HepG2 (cell line): ENCODE data around the gene ARIH2. TPM values are rescaled to one million over a fixed set of nuclear protein-coding genes. Genes with fewer than 3 reads are reported as not detected.

Experiments used
- ATF2 ChIP-seq: sonication (generic); formaldehyde crosslinking; IDR thresholded peaks from 2 replicates; pipeline ENCODE4 v1.4.0; 2020; ENCODE audit warnings: missing genetic modification reagents
- CCDC6 ChIP-seq: sonication (generic); formaldehyde crosslinking; IDR thresholded peaks from 2 replicates; pipeline ENCODE4 v1.8.1; 2022; ENCODE audit warnings: mild to moderate bottlenecking, missing genetic modification reagents, moderate library complexity
- DDIT3 ChIP-seq: sonication (generic); formaldehyde crosslinking; IDR thresholded peaks from 2 replicates; pipeline ENCODE4 v1.4.0; 2020; ENCODE audit warnings: mild to moderate bottlenecking, missing genetic modification reagents
- IRF2 ChIP-seq: IDR thresholded peaks from 2 replicates; pipeline ENCODE4 v1.6.1; 2018; ENCODE audit warnings: missing genetic modification reagents, missing compliant biosample characterization
- MYNN ChIP-seq: sonication (generic); formaldehyde crosslinking; IDR thresholded peaks from 2 replicates; pipeline ENCODE4 v1.4.0; 2020; ENCODE audit warnings: mild to moderate bottlenecking, low read depth, missing genetic modification reagents
- MYPOP ChIP-seq: sonication (generic); formaldehyde crosslinking; IDR thresholded peaks from 2 replicates; pipeline ENCODE4 v1.8.1; 2023; ENCODE audit warnings: mild to moderate bottlenecking, moderate library complexity, missing genetic modification reagents
- NFYC ChIP-seq: IDR thresholded peaks from 2 replicates; pipeline ENCODE4 v1.6.1; 2016; ENCODE audit warnings: missing genetic modification reagents, missing compliant biosample characterization
- NR1H2 ChIP-seq: sonication (generic); formaldehyde crosslinking; IDR thresholded peaks from 2 replicates; pipeline ENCODE4 v1.8.1; 2022; ENCODE audit warnings: low read depth, missing genetic modification reagents, borderline replicate concordance
- PAXIP1 ChIP-seq: sonication (generic); formaldehyde crosslinking; conservative IDR thresholded peaks from 2 replicates; pipeline ENCODE4 v1.4.0; 2020; ENCODE audit warnings: mild to moderate bottlenecking, missing genetic modification reagents, moderate library complexity
- SATB2 ChIP-seq: sonication (generic); formaldehyde crosslinking; IDR thresholded peaks from 2 replicates; pipeline ENCODE4 v1.5.0; 2020; ENCODE audit warnings: missing genetic modification reagents
- SOX13 ChIP-seq, 3 experiments: fragments of 450-650 bp in 1 of 3; sonication (generic) in 1 of 3; formaldehyde crosslinking in 1 of 3; IDR thresholded peaks in 2 of 3; conservative IDR thresholded peaks in 1 of 3; 2 replicates each; pipeline versions ENCODE4 v1.5.0 to v1.6.1; 2016 to 2020; ENCODE audit warnings: antibody characterized with exemption in 1 of 3, mild to moderate bottlenecking in 1 of 3, missing compliant biosample characterization in 1 of 3, missing genetic modification reagents in 1 of 3, moderate library complexity in 1 of 3
- TMF1 ChIP-seq: sonication (generic); formaldehyde crosslinking; IDR thresholded peaks from 2 replicates; pipeline ENCODE4 v1.8.1; 2022; ENCODE audit warnings: low read depth, missing genetic modification reagents
- TRAFD1 ChIP-seq: sonication (generic); formaldehyde crosslinking; IDR thresholded peaks from 2 replicates; pipeline ENCODE4 v1.5.1; 2020; ENCODE audit warnings: missing genetic modification reagents, mild to moderate bottlenecking, borderline replicate concordance
- ZBTB4 ChIP-seq: sonication (generic); formaldehyde crosslinking; IDR thresholded peaks from 2 replicates; pipeline ENCODE4 v1.4.0; 2020; ENCODE audit warnings: missing genetic modification reagents, mild to moderate bottlenecking, borderline replicate concordance
- ZBTB7A ChIP-seq: sonication (generic); formaldehyde crosslinking; IDR thresholded peaks from 2 replicates; pipeline ENCODE4 v1.8.0; 2022; ENCODE audit warnings: mild to moderate bottlenecking, missing genetic modification reagents
- ZNF230 ChIP-seq: sonication (generic); formaldehyde crosslinking; IDR thresholded peaks from 2 replicates; pipeline ENCODE4 v1.4.0; 2020; ENCODE audit warnings: mild to moderate bottlenecking, missing genetic modification reagents
- ZNF343 ChIP-seq: sonication (generic); formaldehyde crosslinking; IDR thresholded peaks from 2 replicates; pipeline ENCODE4 v1.4.0; 2020; ENCODE audit warnings: mild to moderate bottlenecking, missing genetic modification reagents
- polyA plus RNA-seq, 8 experiments: library from polyadenylated mRNA; depleted of rRNA in 3 of 8; stranded (reverse) in 7 of 8; unstranded in 1 of 8; fragments of >200 nt; fragmentation: Illumina TruSeq in 4 of 8; extraction: Trizol in 4 of 8; gene quantifications; 2 replicates each; pipeline versions ENCODE4 v1.2.1 to v1.2.3, GENCODE V29; 2011 to 2016; ENCODE audit warnings: low read depth in 4 of 8, missing spikeins in 1 of 8, mixed read lengths in 1 of 8; ENCODE audit not compliant: insufficient read depth in 1 of 8
- total RNA-seq, 5 experiments: library from RNA; depleted of rRNA; stranded (reverse); fragments of >200 nt; fragmentation: Illumina TruSeq; extraction: Trizol; gene quantifications; 2 replicates each; pipeline ENCODE4 v1.2.3, GENCODE V29; 2016; ENCODE audit warnings: low read depth in 1 of 5

The ARIH2 gene
- total and polyA plus RNA-seq, 2 of the 13 experiments (the other 11 are each of a cell fraction or from before 2014, with no cell fraction given): 64.8 to 83.3 TPM

- TF ChIP-seq NFYC (CRISPR knock-in tag) (no peak), CCDC6 (CRISPR knock-in tag) (no peak), SOX13 (IDR thresholded peaks at IDR 0.05) (0 out of 2 replicates have a peak, but pooled peaks have one; percentile 5), SOX13 (CRISPR knock-in tag; conservative IDR thresholded peaks at IDR 0.05 in 1 of 2, IDR thresholded peaks at IDR 0.05 in 1 of 2) (no peak), IRF2 (CRISPR knock-in tag) (no peak), DDIT3 (CRISPR knock-in tag) (no peak), TMF1 (CRISPR knock-in tag) (no peak), ATF2 (CRISPR knock-in tag) (no peak), ZBTB4 (no peak), NR1H2 (CRISPR knock-in tag) (no peak), SATB2 (CRISPR knock-in tag) (no peak), ZNF343 (CRISPR knock-in tag) (no peak; the same call in 1 of the 2 replicates), MYPOP (CRISPR knock-in tag) (no peak), MYNN (CRISPR knock-in tag) (no peak), TRAFD1 (CRISPR knock-in tag) (no peak), ZNF230 (CRISPR knock-in tag) (no peak), PAXIP1 (CRISPR knock-in tag) (no peak), ZBTB7A (CRISPR knock-in tag) (peak; percentile 15; the same call in 1 of the 2 replicates)
These were observed 87.9 kb downstream of the ARIH2 start (continued) for GRCh38 chr3:49006408-49007067.
